ENCODE measurements around the gene HGFAC. TPM values are rescaled to one million over a fixed set of nuclear protein-coding genes. Genes with fewer than 3 reads are reported as not detected.
A peak's percentile ranks its signal among the peaks of the same experiment; 100 is the strongest.

The HGFAC gene
- total and polyA plus RNA-seq, 8 donors, result 0.09 to 2.2 (median 0.47) TPM; not detected in 3

DNA sequence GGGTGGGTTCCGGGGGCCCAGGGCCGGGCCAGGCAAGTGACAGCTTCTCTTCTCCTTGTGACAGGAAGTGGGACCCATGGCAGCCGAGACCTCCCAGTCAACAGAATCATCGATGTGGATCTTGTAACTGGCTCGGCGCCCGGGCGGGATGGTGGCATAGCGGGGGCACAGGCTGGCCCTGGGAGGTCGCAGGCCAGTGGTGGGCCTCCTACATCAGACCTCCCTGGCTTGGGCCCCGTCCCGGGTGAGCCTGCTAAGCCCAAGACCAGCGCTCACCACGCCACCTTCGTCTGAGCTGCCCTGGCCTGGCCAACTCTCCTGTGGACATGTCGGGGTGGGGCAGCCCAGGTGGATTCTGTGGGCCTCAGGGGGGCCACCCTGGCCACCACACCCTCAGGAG, 2.4 kb upstream of the HGFAC start:
- no peaks in the 10 kb centered on the region for H3K4me1 ChIP-seq
- WGBS, 2 donors, result 84 to 86% methylated on average over 16 of the region's 16 CpGs
- peak in 2 of 6 donors; percentile 12 to 77 for DNase-seq
- no peak overlapping the region for H3K4me3 ChIP-seq
- no peak for FAIRE-seq
- no peaks in the 10 kb centered on the region for H3K27me3 ChIP-seq
- H3K27ac ChIP-seq, result no peak overlapping the region
- no peak for ATAC-seq
- no peak for TF ChIP-seq CTCF (IDR thresholded peaks at IDR 0.05)
- intact Hi-C loops (cut with DNase I), result no loop called here
- no peaks in the 10 kb centered on the region for H3K9me3 ChIP-seq
- H3K36me3 ChIP-seq, result no peaks in the 10 kb centered on the region

- Histone ChIP-seq H3K4me1 (no peaks in the 10 kb centered on the region), H3K36me3 (no peaks in the 10 kb centered on the region), H3K4me3 (no peak overlapping the region), H3K27me3 (no peaks in the 10 kb centered on the region), H3K9me3 (no peaks in the 10 kb centered on the region), H3K27ac (no peak overlapping the region)
- FAIRE-seq (no peak), DNase-seq (peak in 1 of 6 donors; percentile 39), ATAC-seq (no peak)
- 77 to 78% methylated on average over 7 of the region's 7 CpGs for WGBS, 2 donors
- no peak for TF ChIP-seq CTCF (IDR thresholded peaks at IDR 0.05)
- intact Hi-C loops (cut with DNase I), result loop anchor here in 1 of 3 donors (10.0 kb wide), 1 partner anchor 95 kb away; no protein-coding TSS in a partner anchor
These were observed 1.8 kb upstream of the HGFAC start for GRCh38 chr4:3440011-3440410.

DNA sequence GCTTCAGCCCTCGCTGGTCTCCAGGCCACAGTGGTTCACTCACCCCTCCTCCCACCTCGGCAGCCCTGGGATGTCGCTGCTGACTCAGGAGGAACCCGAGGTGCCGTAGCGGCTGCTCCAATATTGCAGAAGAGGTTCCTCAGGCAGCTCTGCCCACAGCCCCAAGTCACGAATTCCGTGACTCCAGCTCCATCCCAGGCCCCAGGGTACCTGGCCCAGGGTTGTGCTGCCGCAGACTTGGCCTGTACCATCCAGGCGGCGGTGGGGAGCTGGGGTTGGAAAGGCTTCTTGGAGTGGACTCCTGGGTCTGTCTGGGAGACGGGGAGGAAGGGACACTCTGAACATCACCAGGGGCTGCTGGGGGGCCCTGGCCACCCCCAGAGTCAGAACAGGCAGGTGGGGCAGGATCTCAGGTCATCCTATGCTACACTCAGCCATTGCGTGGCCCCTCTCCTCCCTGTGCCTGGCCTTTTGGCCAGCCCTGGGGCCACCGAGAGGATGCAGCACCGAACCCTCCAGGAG, 728 bp upstream of the HGFAC start:
- TF ChIP-seq CTCF (IDR thresholded peaks at IDR 0.05), result no peak
- WGBS, 2 donors, result 79 to 81% methylated on average over 15 of the region's 15 CpGs
- no peak for ATAC-seq
- no peaks in the 10 kb centered on the region for H3K36me3 ChIP-seq
- no peak overlapping the region for H3K4me3 ChIP-seq
- no peaks in the 10 kb centered on the region for H3K27me3 ChIP-seq
- DNase-seq, result peak in 1 of 6 donors; percentile 67
- no peaks in the 10 kb centered on the region for H3K9me3 ChIP-seq
- intact Hi-C loops (cut with DNase I), result loop anchor here in 1 of 3 donors (10.0 kb wide), 1 partner anchor 96 kb away; no protein-coding TSS in a partner anchor
- no peaks in the 10 kb centered on the region for H3K4me1 ChIP-seq
- no peak for FAIRE-seq
- no peak overlapping the region for H3K27ac ChIP-seq

DNA sequence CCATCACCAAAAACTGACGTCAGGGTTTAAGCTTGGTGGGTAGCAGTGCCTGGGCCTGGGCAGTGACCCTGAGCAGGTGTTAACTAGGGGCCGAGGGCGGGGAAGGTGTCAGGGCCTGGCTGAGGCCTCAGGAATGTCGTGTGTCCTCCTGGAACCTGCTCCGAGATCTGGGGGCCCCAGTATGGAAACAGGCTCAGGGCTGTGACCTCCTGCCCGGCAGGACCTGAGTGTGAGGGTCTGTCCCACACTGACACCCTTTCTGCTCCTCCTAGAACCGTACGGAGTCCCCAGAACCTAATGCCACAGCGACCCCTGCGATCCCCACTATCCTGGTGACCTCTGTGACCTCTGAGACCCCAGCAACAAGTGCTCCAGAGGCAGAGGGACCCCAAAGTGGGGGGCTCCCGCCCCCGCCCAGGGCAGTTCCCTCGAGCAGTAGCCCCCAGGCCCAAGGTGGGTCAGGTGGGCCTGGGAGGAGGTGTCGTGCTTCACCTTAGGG, 741 bp downstream of the HGFAC start:
- FAIRE-seq, result no peak

More for the DNA sequence above, 741 bp downstream of the HGFAC start:
- TF ChIP-seq CTCF (IDR thresholded peaks at IDR 0.05), result no peak
- intact Hi-C loops (cut with DNase I), result loop anchor here in 1 of 3 donors (10.0 kb wide), 1 partner anchor 98 kb away; no protein-coding TSS in a partner anchor
- H3K27me3 ChIP-seq, result no peaks in the 10 kb centered on the region
- WGBS, 2 donors, result 73 to 78% methylated on average over 13 to 14 of the region's 14 CpGs
- H3K4me1 ChIP-seq, result no peaks in the 10 kb centered on the region
- H3K36me3 ChIP-seq, result no peaks in the 10 kb centered on the region
- DNase-seq, result peak in 1 of 6 donors; percentile 63
- no peaks in the 10 kb centered on the region for H3K9me3 ChIP-seq
- ATAC-seq, result no peak
- H3K27ac ChIP-seq, result no peak overlapping the region
- H3K4me3 ChIP-seq, result no peak overlapping the region

All from pancreas (tissue), 10 donors.